ENCODE measurements around the gene IGF2BP2. TPM values are rescaled to one million over a fixed set of nuclear protein-coding genes. Genes with fewer than 3 reads are reported as not detected.

Gene IGF2BP2
- total RNA-seq, 4 donors from 2014 or later: 12.4 to 45.7 (median 15.9) TPM

GRCh38 chr3:185796431-185797107 lies 28.3 kb downstream of the IGF2BP2 start:
- Histone ChIP-seq H3K9me3 (no peaks in the 10 kb centered on the region), H3K27me3 (no peaks in the 10 kb centered on the region), H3K36me3 (no peaks in the 10 kb centered on the region), H3K27ac (peak overlapping the region; percentile 57 to 92 (median 78)), H3K4me1 (peaks cover 17 to 21% of the 10 kb centered on the region in 2 donors), H3K4me3 (replicated peaks in 1 of 3) (no peak overlapping the region)
- DNase-seq: peak; percentile 58 to 59
- TF ChIP-seq CTCF (IDR thresholded peaks at IDR 0.05): no peak
- TF ChIP-seq POLR2A (IDR thresholded peaks at IDR 0.05): no peak
- 29 to 33% methylated on average over 7 of the region's 7 CpGs for WGBS, 2 donors
- intact Hi-C loops (cut with DNase I): no loop called here

DNA sequence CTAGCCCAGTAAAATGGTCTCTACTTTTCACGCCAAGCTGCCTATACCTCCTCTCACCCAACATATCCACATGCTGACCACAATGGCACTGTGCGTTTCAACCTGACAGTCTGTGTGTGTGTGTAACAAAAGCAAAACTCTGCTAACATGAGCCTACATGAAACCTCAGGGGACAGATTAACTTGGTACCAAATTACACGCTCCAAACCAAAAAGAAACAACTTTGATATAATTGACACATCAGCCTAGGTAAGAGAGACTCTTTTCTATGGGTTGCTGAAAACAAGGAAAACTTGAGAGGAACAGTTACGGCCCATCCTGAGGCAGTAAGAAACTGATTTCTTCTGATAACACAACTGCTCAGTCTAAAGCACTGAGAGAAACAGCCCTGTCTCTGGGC lies 31.5 kb downstream of the IGF2BP2 start:
- intact Hi-C loops (cut with DNase I): no loop called here
- H3K9me3 ChIP-seq: no peaks in the 10 kb centered on the region
- peaks cover 11 to 21% of the 10 kb centered on the region in 2 donors for H3K4me1 ChIP-seq
- H3K36me3 ChIP-seq: no peaks in the 10 kb centered on the region
- H3K27me3 ChIP-seq: no peaks in the 10 kb centered on the region
- 95 to 99% methylated on average over 4 of the region's 4 CpGs for WGBS, 2 donors
- no peak overlapping the region for H3K4me3 ChIP-seq (replicated peaks in 1 of 3)
- no peak overlapping the region for H3K27ac ChIP-seq
- no peak for DNase-seq
- TF ChIP-seq POLR2A (IDR thresholded peaks at IDR 0.05) (no peak), CTCF (IDR thresholded peaks at IDR 0.05) (no peak)

DNA sequence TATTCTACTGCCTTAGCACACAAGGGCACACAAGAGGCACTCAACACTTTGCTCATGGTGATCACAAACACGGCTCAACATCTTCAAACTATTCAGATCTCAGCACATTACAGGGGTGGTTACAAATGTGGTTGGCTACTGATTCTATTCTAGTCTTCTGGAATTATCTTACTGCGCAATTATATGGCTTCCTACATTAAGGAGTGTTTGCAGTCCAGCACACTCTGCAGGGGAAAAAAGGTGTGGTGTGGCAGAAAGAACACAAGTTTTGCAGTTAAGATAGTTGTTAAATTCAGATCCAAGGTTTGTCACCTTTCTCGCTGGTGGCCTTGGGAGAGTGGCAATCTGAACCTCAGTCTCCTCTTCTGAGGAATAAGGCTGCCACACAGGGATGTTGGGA lies 31.9 kb downstream of the IGF2BP2 start:
- no peak overlapping the region for H3K4me3 ChIP-seq (replicated peaks in 1 of 3)
- WGBS, 2 donors: 68 to 78% methylated on average over 3 of the region's 3 CpGs

DNA sequence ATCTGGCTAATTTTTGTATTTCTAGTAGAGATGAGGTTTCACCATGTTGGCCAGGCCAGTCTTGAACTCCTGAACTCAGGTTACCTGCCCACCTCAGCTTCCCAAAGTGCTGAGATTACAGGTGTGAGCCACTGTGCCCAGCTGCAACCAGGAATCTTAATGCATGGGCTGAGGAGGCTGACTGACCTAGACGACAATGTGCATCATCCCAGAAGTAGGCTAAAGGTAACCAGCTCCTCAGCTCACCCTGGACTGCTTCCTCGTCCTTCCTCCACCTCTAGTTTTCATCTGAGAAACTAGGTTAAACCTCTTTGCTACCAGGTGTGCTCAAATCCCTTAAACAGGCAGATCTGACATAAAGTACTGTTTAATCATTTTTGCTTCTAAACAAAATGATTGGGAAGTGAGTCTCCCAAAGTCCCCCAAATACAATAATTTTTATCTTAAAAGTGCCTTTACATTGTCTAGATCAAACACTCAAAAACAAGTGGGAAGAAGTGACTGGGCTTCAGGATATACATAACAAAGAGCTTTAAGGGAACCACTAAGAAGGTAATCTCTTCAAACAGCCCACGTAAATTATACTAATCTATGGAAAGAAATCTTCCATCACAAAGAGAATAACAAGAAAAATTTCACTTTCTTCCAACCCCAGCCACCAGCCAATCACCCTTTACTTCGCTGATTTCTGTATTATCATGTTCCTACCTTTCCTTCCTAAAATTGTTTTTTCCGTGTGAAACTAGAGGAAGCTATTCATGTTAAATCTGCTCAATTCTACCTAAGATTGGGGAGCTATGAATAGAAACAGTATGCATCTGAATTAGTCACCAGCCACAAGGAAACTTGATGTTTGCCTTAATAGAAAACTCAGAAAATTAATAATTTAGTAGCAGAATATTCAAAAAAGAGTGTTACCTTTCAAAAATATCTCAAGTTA lies 34.7 kb downstream of the IGF2BP2 start:
- Histone ChIP-seq H3K27ac (no peak overlapping the region), H3K36me3 (no peaks in the 10 kb centered on the region), H3K9me3 (no peaks in the 10 kb centered on the region), H3K4me1 (no peaks in the 10 kb centered on the region), H3K27me3 (no peaks in the 10 kb centered on the region), H3K4me3 (replicated peaks in 1 of 3) (no peak overlapping the region)
- DNase-seq: no peak
- 79% methylated on average over 5 of the region's 5 CpGs for WGBS, 2 donors
- intact Hi-C loops (cut with DNase I): no loop called here
- TF ChIP-seq CTCF (IDR thresholded peaks at IDR 0.05) (no peak), POLR2A (IDR thresholded peaks at IDR 0.05) (no peak)

More for the DNA sequence above, 31.9 kb downstream of the IGF2BP2 start:
- no peaks in the 10 kb centered on the region for H3K9me3 ChIP-seq
- no peaks in the 10 kb centered on the region for H3K36me3 ChIP-seq
- no peak for TF ChIP-seq CTCF (IDR thresholded peaks at IDR 0.05)
- no peak for TF ChIP-seq POLR2A (IDR thresholded peaks at IDR 0.05)
- intact Hi-C loops (cut with DNase I): no loop called here
- H3K27me3 ChIP-seq: no peaks in the 10 kb centered on the region
- DNase-seq: no peak
- no peak overlapping the region for H3K27ac ChIP-seq
- peaks cover 9 to 18% of the 10 kb centered on the region in 2 donors for H3K4me1 ChIP-seq

- TF ChIP-seq POLR2A (IDR thresholded peaks at IDR 0.05) (no peak), CTCF (IDR thresholded peaks at IDR 0.05) (no peak)
- no peaks in the 10 kb centered on the region for H3K27me3 ChIP-seq
- no peak for DNase-seq
- no peaks in the 10 kb centered on the region for H3K9me3 ChIP-seq
- H3K36me3 ChIP-seq: no peaks in the 10 kb centered on the region
- intact Hi-C loops (cut with DNase I): no loop called here
- no peaks in the 10 kb centered on the region for H3K4me1 ChIP-seq
- 97 to 98% methylated on average over 2 of the region's 2 CpGs for WGBS, 2 donors
- H3K27ac ChIP-seq: no peak overlapping the region
- H3K4me3 ChIP-seq (replicated peaks in 1 of 3): no peak overlapping the region
Observed at GRCh38 chr3:185789134-185789533, 35.7 kb downstream of the IGF2BP2 start.
